ENCODE measurements around the gene MYOZ1. TPM values are rescaled to one million over a fixed set of nuclear protein-coding genes. Genes with fewer than 3 reads are reported as not detected.
A peak's percentile ranks its signal among the peaks of the same experiment; 100 is the strongest.
"Not testable (repeated sequence)": the region's sequence is repeated elsewhere in the genome, so short reads cannot be mapped to it uniquely, and the experiment has no call there.

MYOZ1 gene
- total and polyA plus RNA-seq, 2 of the 4 experiments (the other 2 are of a cell fraction) = 0.18 to 0.29 TPM

- H3K9me3 ChIP-seq (ENCODE audit: control insufficient read depth, insufficient read depth, low read length); H3K4me2 ChIP-seq (ENCODE audit: low read depth, low read length); intact Hi-C loops (cut with micrococcal nuclease); H3K23ac ChIP-seq (ENCODE audit: low read depth, low read length); H2BK15ac ChIP-seq (ENCODE audit: low read depth, low read length); POLR2A ChIA-PET (ENCODE audit: unreplicated experiment); dilution Hi-C loops (cut with HindIII; ENCODE audit: low sequenced_read_pairs, unreplicated experiment); H2BK20ac ChIP-seq (ENCODE audit: low read depth, low read length); H2BK5ac ChIP-seq (ENCODE audit: low read depth, low read length, poor library complexity, severe bottlenecking); CTCF ChIA-PET; H4K5ac ChIP-seq (ENCODE audit: low read depth, low read length); DNase-seq; in situ Hi-C loops (cut with MboI; ENCODE audit: low sequenced_read_pairs); H3K4me1 ChIP-seq (ENCODE audit: control insufficient read depth, insufficient read depth, low read length); H3K36me3 ChIP-seq (ENCODE audit: control insufficient read depth, insufficient read depth, low read length); ATAC-seq (ENCODE audit: low read depth); H3K9me1 ChIP-seq (ENCODE audit: insufficient read depth, low read length); H3K9ac ChIP-seq (ENCODE audit: low read depth, low read length); H3K27me3 ChIP-seq (ENCODE audit: control insufficient read depth, insufficient read depth, low read length); H2AK9ac ChIP-seq (replicated peaks; ENCODE audit: low read depth, low read length, poor library complexity); H3K4me3 ChIP-seq (ENCODE audit: insufficient read depth, low read depth, low read length); H4K8ac ChIP-seq (ENCODE audit: low read depth in 2 of 2, low read length in 2 of 2); H3K4ac ChIP-seq (ENCODE audit: low read depth, low read length); H3K14ac ChIP-seq (replicated peaks; ENCODE audit: low read depth, low read length); H2AFZ ChIP-seq (replicated peaks; ENCODE audit: low read length, poor library complexity); H3K27ac ChIP-seq (ENCODE audit: insufficient read depth, low read length); H4K20me1 ChIP-seq (ENCODE audit: insufficient read depth, low read length); H4K91ac ChIP-seq (ENCODE audit: insufficient read depth, low read depth, low read length); H3K79me1 ChIP-seq (ENCODE audit: low read depth in 1 of 2, low read length in 2 of 2); H3K56ac ChIP-seq (ENCODE audit: extremely low read depth, insufficient read depth, low read length); H3K18ac ChIP-seq (ENCODE audit: low read depth, low read length); BruUV-seq (replicated peaks); H2AK5ac ChIP-seq (ENCODE audit: low read depth, low read length): not testable (repeated sequence)
- no CpG with 5 or more reads among the region's 10 CpGs for WGBS, 2 experiments (ENCODE audit: extremely low coverage in 2 of 2, insufficient read length in 1 of 2)
- H2BK120ac ChIP-seq (ENCODE audit: low read depth, low read length) = peak overlapping the region; percentile 23; the same call in 1 of the 2 replicates
These were observed 22.3 kb upstream of the MYOZ1 start for GRCh38 chr10:73663621-73664020.

GRCh38 chr10:73662705-73663104, 21.4 kb upstream of the MYOZ1 start:
- H3K27me3 ChIP-seq (ENCODE audit: control insufficient read depth, insufficient read depth, low read length); H4K5ac ChIP-seq (ENCODE audit: low read depth, low read length); dilution Hi-C loops (cut with HindIII; ENCODE audit: low sequenced_read_pairs, unreplicated experiment); H3K79me1 ChIP-seq (ENCODE audit: low read depth in 1 of 2, low read length in 2 of 2); H3K4me1 ChIP-seq (ENCODE audit: control insufficient read depth, insufficient read depth, low read length); H3K9ac ChIP-seq (ENCODE audit: low read depth, low read length); H3K14ac ChIP-seq (replicated peaks; ENCODE audit: low read depth, low read length); H3K18ac ChIP-seq (ENCODE audit: low read depth, low read length); H2BK120ac ChIP-seq (ENCODE audit: low read depth, low read length); intact Hi-C loops (cut with micrococcal nuclease); BruUV-seq (replicated peaks); DNase-seq; H4K91ac ChIP-seq (ENCODE audit: insufficient read depth, low read depth, low read length); H2AK9ac ChIP-seq (replicated peaks; ENCODE audit: low read depth, low read length, poor library complexity); ATAC-seq (ENCODE audit: low read depth); H3K4me2 ChIP-seq (ENCODE audit: low read depth, low read length); H3K56ac ChIP-seq (ENCODE audit: extremely low read depth, insufficient read depth, low read length); in situ Hi-C loops (cut with MboI; ENCODE audit: low sequenced_read_pairs); H4K8ac ChIP-seq (ENCODE audit: low read depth in 2 of 2, low read length in 2 of 2); H4K20me1 ChIP-seq (ENCODE audit: insufficient read depth, low read length); H3K9me1 ChIP-seq (ENCODE audit: insufficient read depth, low read length); H2AFZ ChIP-seq (replicated peaks; ENCODE audit: low read length, poor library complexity); POLR2A ChIA-PET (ENCODE audit: unreplicated experiment); H3K36me3 ChIP-seq (ENCODE audit: control insufficient read depth, insufficient read depth, low read length); H2BK15ac ChIP-seq (ENCODE audit: low read depth, low read length); CTCF ChIA-PET; H2BK5ac ChIP-seq (ENCODE audit: low read depth, low read length, poor library complexity, severe bottlenecking); H3K9me3 ChIP-seq (ENCODE audit: control insufficient read depth, insufficient read depth, low read length); H3K23ac ChIP-seq (ENCODE audit: low read depth, low read length); H3K4me3 ChIP-seq (ENCODE audit: insufficient read depth, low read depth, low read length); H3K27ac ChIP-seq (ENCODE audit: insufficient read depth, low read length): not testable (repeated sequence)
- peak overlapping the region; percentile 82 for H2AK5ac ChIP-seq (ENCODE audit: low read depth, low read length)
- peak overlapping the region; percentile 47 for H3K4ac ChIP-seq (ENCODE audit: low read depth, low read length)
- 0 out of 2 replicates have a peak overlapping the region, but pooled peaks have one; percentile 10 for H2BK20ac ChIP-seq (ENCODE audit: low read depth, low read length)
- 83% methylated on average over 1 of the region's 7 CpGs; no CpG with 5 or more reads in 1 of the 2 experiments for whole genome bisulfite sequencing, 2 experiments (ENCODE audit: extremely low coverage in 2 of 2, insufficient read length in 1 of 2)

All from IMR-90 (cell line).